RPMI8226 (cell line): Measurements from ENCODE around the gene SLC9A9.

Source experiments
- DNase-seq: peaks from one replicate; pipeline ENCODE4 v3.0.0-alpha.2; 2015

The SLC9A9 gene

GRCh38 chr3:143344516-143345165 is 503.6 kb downstream of the SLC9A9 start:
- DNase-seq: no peak

DNA sequence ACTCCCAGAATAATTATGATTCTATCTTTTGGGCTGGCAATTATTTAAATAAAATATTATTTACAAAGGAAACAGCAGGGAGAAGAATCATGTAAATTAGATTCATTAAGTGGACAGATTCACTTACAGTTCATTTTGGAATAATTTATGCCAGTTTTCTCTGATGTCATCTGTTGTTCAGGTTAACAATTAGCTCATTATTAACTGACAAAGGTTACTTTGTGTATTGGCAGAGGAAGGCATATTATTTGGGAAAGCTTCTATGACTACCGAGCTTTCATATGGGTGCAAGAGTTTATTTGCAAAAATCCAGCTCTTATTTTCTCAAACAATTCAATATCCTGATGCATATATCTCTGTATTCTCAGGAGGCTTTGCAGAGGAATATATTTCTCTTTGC is 504.3 kb downstream of the SLC9A9 start:
- no peak for DNase-seq

DNA sequence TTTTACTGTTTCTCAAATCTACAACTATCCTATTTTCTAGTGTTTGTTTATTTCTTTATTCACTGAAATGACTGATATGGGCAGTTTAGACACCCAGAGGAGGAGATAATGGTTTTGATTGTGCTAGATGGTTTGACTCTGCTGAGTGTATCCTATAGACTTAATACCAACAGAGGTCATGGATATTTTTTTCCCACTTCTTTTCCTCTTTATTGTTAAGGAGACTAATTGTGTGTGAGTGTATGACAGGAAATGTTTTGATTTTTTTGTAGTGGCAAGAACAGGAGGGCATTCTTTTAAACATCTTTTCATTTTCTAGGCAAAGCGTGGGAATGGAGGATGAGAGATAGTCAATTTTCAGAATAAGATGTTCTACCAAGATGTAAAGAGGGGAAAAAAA is 505.2 kb downstream of the SLC9A9 start:
- DNase-seq: no peak

DNA sequence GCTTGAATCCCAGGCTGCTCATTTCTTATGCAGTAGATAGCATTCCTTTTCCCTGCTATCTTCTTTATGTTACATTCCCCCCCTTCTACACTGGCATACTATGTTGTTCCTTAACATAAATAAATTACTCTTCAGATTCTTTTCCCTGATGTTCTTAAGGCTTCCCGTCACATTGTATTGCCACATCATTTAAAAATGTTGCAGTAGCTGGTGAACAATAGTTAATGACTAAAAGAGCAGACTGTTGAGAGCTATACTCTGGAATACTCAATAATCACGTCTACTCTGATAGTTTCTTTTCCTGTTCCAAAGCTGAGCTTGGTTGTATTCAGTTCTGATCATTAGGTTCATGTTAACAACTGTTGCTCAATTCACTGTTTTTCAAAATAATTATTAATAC is 508.8 kb downstream of the SLC9A9 start:
- DNase-seq: no peak

GRCh38 chr3:143337387-143337786 is 510.9 kb downstream of the SLC9A9 start:
- DNase-seq: no peak

- DNase-seq: no peak
These were observed 514.0 kb downstream of the SLC9A9 start for GRCh38 chr3:143334231-143334630.

- DNase-seq: no peak
These were observed 514.9 kb downstream of the SLC9A9 start for GRCh38 chr3:143333367-143333766.

- no peak for DNase-seq
These were observed 516.2 kb downstream of the SLC9A9 start for GRCh38 chr3:143332026-143332425.

GRCh38 chr3:143331350-143331749 is 516.9 kb downstream of the SLC9A9 start:
- DNase-seq: no peak

GRCh38 chr3:143330296-143330868 is 517.9 kb downstream of the SLC9A9 start:
- no peak for DNase-seq

DNA sequence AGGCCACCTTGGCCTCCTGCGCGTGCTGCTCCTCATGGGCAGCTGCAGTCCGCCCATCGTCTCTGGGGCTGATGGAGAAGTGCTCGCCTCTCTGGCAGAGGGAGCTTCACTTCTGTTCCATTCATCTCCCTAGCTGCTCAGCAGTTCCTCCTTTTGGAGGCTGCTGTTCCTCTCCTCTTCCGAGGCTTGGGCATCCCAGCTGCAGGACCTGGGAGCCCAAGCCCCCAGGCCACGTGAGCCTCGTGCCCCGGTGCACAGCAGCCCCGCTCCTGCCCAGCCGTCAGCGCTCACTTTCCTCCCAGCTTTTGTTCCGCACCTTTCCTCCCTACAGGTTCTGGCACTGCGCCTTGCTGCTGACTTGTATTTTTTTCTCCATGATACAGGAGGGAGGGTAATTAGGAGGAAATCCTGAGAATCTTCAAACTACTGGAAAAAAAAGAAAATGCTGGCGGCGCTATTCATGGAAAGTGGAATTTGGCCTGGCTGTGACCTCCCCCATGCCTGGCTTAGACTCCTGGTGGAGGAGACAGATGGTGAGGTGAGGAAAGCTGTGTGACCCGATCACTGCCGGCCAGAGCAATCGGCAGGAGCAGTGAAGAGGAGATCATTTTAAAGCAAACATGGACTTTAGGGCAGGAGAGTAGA is 518.6 kb downstream of the SLC9A9 start:
- DNase-seq: no peak

DNA sequence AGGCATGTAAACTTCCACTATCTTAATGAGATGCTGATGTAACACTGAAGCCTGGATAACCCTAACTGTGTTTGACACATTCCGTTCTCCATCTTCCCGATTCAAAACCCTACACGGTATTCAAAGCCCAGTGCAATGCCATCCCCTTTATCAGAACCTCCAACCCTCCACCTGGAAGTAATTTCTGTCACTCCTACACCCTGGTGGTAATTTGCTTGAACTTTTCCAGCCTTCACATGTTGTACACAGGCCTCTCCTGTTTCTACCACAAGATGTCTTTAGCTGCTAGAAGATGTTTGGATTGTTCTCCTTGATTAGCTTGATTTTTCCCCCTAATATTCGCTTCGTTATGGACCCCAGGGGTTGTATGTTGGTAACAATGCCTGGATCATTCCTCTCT is 519.8 kb downstream of the SLC9A9 start:
- DNase-seq: no peak

GRCh38 chr3:143326983-143327778 is 521.1 kb downstream of the SLC9A9 start:
- no peak for DNase-seq

- DNase-seq: no peak
These were observed 527.1 kb downstream of the SLC9A9 start for GRCh38 chr3:143321058-143321769.

GRCh38 chr3:143315766-143316165 is 532.5 kb downstream of the SLC9A9 start:
- no peak for DNase-seq

- no peak for DNase-seq
These were observed 533.8 kb downstream of the SLC9A9 start for GRCh38 chr3:143314251-143315093.

DNA sequence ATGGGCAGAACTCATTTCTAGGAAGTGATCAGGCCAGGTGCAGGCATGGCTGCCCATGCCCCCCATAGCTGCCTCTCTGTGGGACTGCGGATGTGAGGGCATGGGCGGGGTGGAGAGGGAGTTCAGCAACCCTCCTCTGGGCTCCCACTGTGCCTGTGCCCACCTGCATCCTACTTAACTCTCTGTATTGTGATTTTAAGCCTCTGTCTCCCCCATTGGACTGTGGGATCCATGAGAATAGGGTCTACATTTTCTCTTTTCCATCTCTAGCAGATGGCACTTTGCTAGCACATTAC is 534.4 kb downstream of the SLC9A9 start:
- no peak for DNase-seq

DNA sequence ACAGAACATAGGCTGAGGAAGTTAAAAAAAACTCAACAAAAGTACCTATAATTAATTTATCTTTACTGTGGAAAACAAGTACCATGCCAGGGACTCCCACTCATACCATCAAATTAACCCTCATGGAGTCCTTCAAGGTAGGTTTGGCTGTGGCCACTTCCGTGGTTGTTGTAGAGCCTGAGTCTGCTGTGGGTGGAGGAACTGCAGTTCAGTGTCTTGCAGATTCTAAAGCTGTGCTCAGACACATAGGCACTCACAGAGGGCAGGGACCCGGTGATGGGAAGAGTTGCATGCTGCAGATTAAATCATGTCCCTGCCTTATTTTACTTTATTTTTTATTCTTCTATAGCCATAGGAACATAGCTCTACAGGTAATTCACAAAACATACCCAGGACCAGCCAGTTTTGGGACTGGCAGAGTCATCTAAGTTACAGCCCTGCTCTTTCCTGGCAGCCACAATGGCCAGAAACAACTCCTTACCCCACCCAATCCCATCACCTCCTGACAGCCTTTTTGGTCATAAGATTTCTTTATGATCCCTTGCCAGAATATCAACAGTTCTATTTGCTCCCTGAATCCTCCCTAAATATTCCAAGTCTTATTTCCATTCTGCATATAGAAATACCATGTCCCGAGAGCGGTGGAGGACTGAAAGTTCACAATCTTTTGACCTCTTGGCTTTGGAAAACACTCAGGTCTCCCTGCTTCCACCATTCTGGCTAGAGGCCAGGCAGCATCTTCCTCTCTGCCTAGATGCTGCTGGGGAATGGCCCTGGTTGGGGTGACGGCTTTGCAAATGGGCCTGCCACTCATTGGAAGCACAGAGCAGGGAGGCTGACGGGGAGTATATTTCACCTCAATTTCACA is 535.0 kb downstream of the SLC9A9 start:
- no peak for DNase-seq

- no peak for DNase-seq
These were observed 537.2 kb downstream of the SLC9A9 start for GRCh38 chr3:143311096-143311495.

GRCh38 chr3:143309705-143310104 is 538.6 kb downstream of the SLC9A9 start:
- DNase-seq: no peak

- no peak for DNase-seq
These were observed 540.6 kb downstream of the SLC9A9 start for GRCh38 chr3:143307613-143308183.
